ENCODE data around the gene MAN2A2.

DNA sequence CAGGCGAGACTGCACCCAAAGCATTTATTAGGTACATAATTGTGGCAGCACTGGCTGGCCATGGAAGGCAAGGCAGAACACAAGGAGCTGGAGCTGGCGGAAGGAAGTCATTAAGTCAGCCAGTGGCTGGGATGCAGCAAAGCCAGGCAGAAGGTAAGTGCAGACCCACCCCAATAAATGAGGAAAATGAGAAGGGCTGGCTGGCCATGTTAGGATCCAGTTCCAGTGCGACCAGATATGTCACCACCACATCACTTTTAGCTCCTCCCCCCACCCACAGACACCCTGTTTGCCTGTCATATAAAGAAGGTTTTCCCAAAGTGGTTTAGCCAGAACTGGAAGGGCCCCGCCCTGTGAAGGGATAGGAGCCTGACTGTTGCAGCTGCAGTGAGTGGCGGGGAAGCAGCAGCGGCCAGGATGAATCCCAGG is 34.8 kb upstream of the MAN2A2 start, which contains the start of gene FURIN:
- TF ChIP-seq CTCF (IDR thresholded peaks at IDR 0.05; ENCODE audit: control extremely low read depth in 1 of 3, insufficient read depth in 1 of 3, low read depth in 1 of 3, low read length in 3 of 3) (no peak), FOSL1 (IDR thresholded peaks at IDR 0.05; ENCODE audit: insufficient read depth, low read depth, low read length) (no peak), KDM1A (IDR thresholded peaks at IDR 0.05; ENCODE audit: borderline replicate concordance, low read length) (no peak), CHD2 (IDR thresholded peaks at IDR 0.05; ENCODE audit: low read length) (no peak), ZNF274 (IDR thresholded peaks at IDR 0.05; ENCODE audit: borderline replicate concordance, extremely low read depth, low read length) (no peak), CEBPB (IDR thresholded peaks at IDR 0.05; ENCODE audit: low read depth, low read length) (no peak), SP2 (IDR thresholded peaks at IDR 0.05; ENCODE audit: low read length) (no peak), JUN (IDR thresholded peaks at IDR 0.05; ENCODE audit: low read depth, low read length) (no peak), CTBP2 (IDR thresholded peaks at IDR 0.05; ENCODE audit: borderline replicate concordance, insufficient read depth, insufficient read length, low read length) (no peak), SIN3A (conservative IDR thresholded peaks at IDR 0.05 in 1 of 2, IDR thresholded peaks at IDR 0.05 in 1 of 2; ENCODE audit: low read depth in 1 of 2, low read length in 2 of 2) (no peak), EP300 (IDR thresholded peaks at IDR 0.05; ENCODE audit: borderline replicate concordance in 1 of 2, low read depth in 2 of 2, low read length in 2 of 2) (no peak)
- TF ChIP-seq, protein P1, sequence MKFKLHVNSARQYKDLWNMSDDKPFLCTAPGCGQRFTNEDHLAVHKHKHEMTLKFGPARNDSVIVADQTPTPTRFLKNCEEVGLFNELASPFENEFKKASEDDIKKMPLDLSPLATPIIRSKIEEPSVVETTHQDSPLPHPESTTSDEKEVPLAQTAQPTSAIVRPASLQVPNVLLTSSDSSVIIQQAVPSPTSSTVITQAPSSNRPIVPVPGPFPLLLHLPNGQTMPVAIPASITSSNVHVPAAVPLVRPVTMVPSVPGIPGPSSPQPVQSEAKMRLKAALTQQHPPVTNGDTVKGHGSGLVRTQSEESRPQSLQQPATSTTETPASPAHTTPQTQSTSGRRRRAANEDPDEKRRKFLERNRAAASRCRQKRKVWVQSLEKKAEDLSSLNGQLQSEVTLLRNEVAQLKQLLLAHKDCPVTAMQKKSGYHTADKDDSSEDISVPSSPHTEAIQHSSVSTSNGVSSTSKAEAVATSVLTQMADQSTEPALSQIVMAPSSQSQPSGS (IDR thresholded peaks at IDR 0.05; ENCODE audit: low read length), result no peak
